Measurements from ENCODE around the gene KIAA1958. TPM values are rescaled to one million over a fixed set of nuclear protein-coding genes. Genes with fewer than 3 reads are reported as not detected.

The KIAA1958 gene
- total RNA-seq, 1 experiment from 2014 or later = 18.5 TPM

- TF ChIP-seq ATF3 (IDR thresholded peaks at IDR 0.05) (no peak), POLR2AphosphoS5 (IDR thresholded peaks at IDR 0.05; ENCODE audit: low read depth, low read length) (no peak), ZBTB33 (IDR thresholded peaks at IDR 0.05; ENCODE audit: extremely low read depth, insufficient replicate concordance, low read length) (no peak), FOSL1 (IDR thresholded peaks at IDR 0.05; ENCODE audit: low read depth) (no peak), SRF (IDR thresholded peaks at IDR 0.05; ENCODE audit: low read depth) (no peak), SIN3A (IDR thresholded peaks at IDR 0.05; ENCODE audit: low read depth) (no peak), ZNF274 (IDR thresholded peaks at IDR 0.05; ENCODE audit: low read depth, low read length) (no peak), MAX (IDR thresholded peaks at IDR 0.05) (no peak), EGR1 (IDR thresholded peaks at IDR 0.05; ENCODE audit: low read depth) (no peak), CEBPB (IDR thresholded peaks at IDR 0.05; ENCODE audit: low read depth) (no peak), REST (IDR thresholded peaks at IDR 0.05; ENCODE audit: low read depth) (no peak), JUND (IDR thresholded peaks at IDR 0.05) (no peak), YY1 (IDR thresholded peaks at IDR 0.05; ENCODE audit: extremely low read depth, insufficient replicate concordance, low read depth, low read length) (no peak), SP1 (IDR thresholded peaks at IDR 0.05; ENCODE audit: low read depth) (no peak), EZH2phosphoT487 (IDR thresholded peaks at IDR 0.05; ENCODE audit: borderline replicate concordance) (no peak)
- ChIA-PET CTCF (no interaction called here), RAD21 (ENCODE audit: low non-redundant PET in 1 of 2, low total read pairs in 2 of 2, uncharacterized antibody in 2 of 2, unreplicated experiment in 2 of 2) (no interaction called here), POLR2A (no interaction called here)
- Histone ChIP-seq H3K36me3 (ENCODE audit: control insufficient read depth in 1 of 2, insufficient read depth in 2 of 2, low read length in 2 of 2) (no peaks in the 10 kb centered on the region), H3K4me1 (ENCODE audit: control insufficient read depth in 1 of 2, insufficient read depth in 2 of 2, low read length in 2 of 2) (no peaks in the 10 kb centered on the region), H3K9me2 (ENCODE audit: insufficient read depth) (no peaks in the 10 kb centered on the region), H3K27ac (ENCODE audit: low read depth, low read length) (no peak overlapping the region), H3K79me2 (ENCODE audit: insufficient read depth, low read length) (no peaks in the 10 kb centered on the region), H3K4me2 (ENCODE audit: low read length) (no peak overlapping the region), H3K4me3 (replicated peaks in 1 of 2; ENCODE audit: low read depth in 1 of 2, low read length in 2 of 2) (no peak overlapping the region), H3K9me3 (ENCODE audit: control insufficient read depth in 1 of 2, insufficient read depth in 1 of 2, low read depth in 1 of 2, low read length in 2 of 2) (no peaks in the 10 kb centered on the region), H4K20me1 (ENCODE audit: insufficient read depth) (no peaks in the 10 kb centered on the region), H3K9ac (ENCODE audit: low read length) (no peak overlapping the region), H2AFZ (ENCODE audit: low read depth, low read length, poor library complexity, severe bottlenecking) (no peak overlapping the region), H3K27me3 (ENCODE audit: insufficient read depth, low read length) (no peaks in the 10 kb centered on the region)
- no TSS peak for BruUV-seq (replicated peaks)
- DNase-seq (ENCODE audit: low read depth, low spot score) (no peak), ATAC-seq (no peak)
- intact Hi-C loops (cut with micrococcal nuclease) = no loop called here
Measured at GRCh38 chr9:112541685-112542084, 55.1 kb downstream of the KIAA1958 start.

Measured in HCT116 (cell line).